ENCODE data around the gene VILL. TPM values are rescaled to one million over a fixed set of nuclear protein-coding genes. Genes with fewer than 3 reads are reported as not detected.

The VILL gene
- total and polyA plus RNA-seq, 10 of the 15 experiments (the other 5 are each of a cell fraction or from before 2014, with no cell fraction given) = 0.15 to 5.4 (median 2.1) TPM; not detected in 1

GRCh38 chr3:37989821-37990480 lies 635 bp upstream of the VILL start (continued):
- TF ChIP-seq RELA (IDR thresholded peaks at IDR 0.05; ENCODE audit: borderline replicate concordance, partially characterized antibody) = no peak
- TF ChIP-seq ZNF217 (IDR thresholded peaks at IDR 0.05) = no peak
- TF ChIP-seq IRF4 (IDR thresholded peaks at IDR 0.05; ENCODE audit: low read depth, low read length) = no peak
- no peak for TF ChIP-seq TCF3 (IDR thresholded peaks at IDR 0.05; ENCODE audit: borderline replicate concordance, insufficient read depth, low read depth, low read length)
- no peak for TF ChIP-seq NR2C2 (IDR thresholded peaks at IDR 0.05; ENCODE audit: borderline replicate concordance, control insufficient read depth, insufficient read length, low read depth)
- TF ChIP-seq ZBTB40 (IDR thresholded peaks at IDR 0.05; ENCODE audit: borderline replicate concordance) = no peak
- no peak for TF ChIP-seq ZSCAN29 (IDR thresholded peaks at IDR 0.05)
- TF ChIP-seq CBX3 (IDR thresholded peaks at IDR 0.05; ENCODE audit: borderline replicate concordance, low read depth) = no peak

DNA sequence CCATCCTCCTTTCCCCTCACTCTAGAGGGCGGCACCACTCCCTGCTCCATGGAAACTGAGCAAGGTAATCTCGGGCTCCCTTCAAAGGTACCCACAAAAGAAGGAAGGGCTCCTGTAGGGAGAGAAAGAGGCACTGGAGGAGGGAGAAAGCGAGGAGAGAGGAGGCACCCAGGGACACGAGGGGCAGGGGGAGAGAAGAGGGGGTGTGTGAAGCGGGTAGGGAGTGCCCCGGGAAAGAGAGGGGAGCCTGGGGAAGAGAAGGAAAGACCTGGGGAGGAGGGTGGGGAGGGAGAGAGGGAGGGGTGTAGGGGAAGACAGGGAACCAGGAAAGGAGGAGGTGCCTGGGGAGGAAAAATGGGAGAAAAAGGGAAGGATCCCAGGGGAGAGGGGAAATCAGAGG lies 523 bp downstream of the VILL start:
- CTCF ChIA-PET = no interaction called here
- ATAC-seq = no peak
- Histone ChIP-seq H3K9me3 (replicated peaks; ENCODE audit: control insufficient read depth, insufficient read depth, low read length) (no peaks in the 10 kb centered on the region), H3K36me3 (ENCODE audit: control insufficient read depth in 2 of 2, insufficient read depth in 2 of 2, low read length in 1 of 2) (no peaks in the 10 kb centered on the region), H2AFZ (ENCODE audit: control insufficient read depth, low read depth, low read length) (no peak overlapping the region), H3K79me2 (ENCODE audit: control insufficient read depth, insufficient read depth, low read length) (no peaks in the 10 kb centered on the region; the same call in 1 of the 2 replicates), H3K27me3 (replicated peaks in 1 of 2; ENCODE audit: control insufficient read depth in 2 of 2, insufficient read depth in 2 of 2, low read length in 1 of 2) (no peaks in the 10 kb centered on the region), H3K4me2 (ENCODE audit: control insufficient read depth, insufficient read depth) (no peak overlapping the region), H3K9ac (ENCODE audit: control insufficient read depth, insufficient read depth, low read length) (no peak overlapping the region), H3K4me3 (no peak overlapping the region), H3K27ac (ENCODE audit: control insufficient read depth, insufficient read depth) (no peak overlapping the region), H3K4me1 (ENCODE audit: control insufficient read depth, insufficient read depth, low read length) (peaks cover 9% of the 10 kb centered on the region), H4K20me1 (ENCODE audit: control insufficient read depth, insufficient read depth) (no peaks in the 10 kb centered on the region)
- BruUV-seq (replicated peaks) = no TSS peak
- RAD21 ChIA-PET (ENCODE audit: unreplicated experiment) = no interaction called here
- SMC1A ChIA-PET (ENCODE audit: uncharacterized antibody, unreplicated experiment) = no interaction called here
- POLR2A ChIA-PET = no interaction called here
- no peak for FAIRE-seq
- no peak for DNase-seq (ENCODE audit: low read depth, low spot score)
- in situ Hi-C loops (cut with MboI) = no loop called here
- WGBS (ENCODE audit: insufficient coverage, insufficient replicate concordance, low lambda C conversion rate, missing lambda C conversion rate) = 16% methylated on average over 4 of the region's 6 CpGs
- intact Hi-C loops (cut with micrococcal nuclease; ENCODE audit: unreplicated experiment) = no loop called here
- TF ChIP-seq BMI1 (IDR thresholded peaks at IDR 0.05; ENCODE audit: borderline replicate concordance) (no peak), TCF3 (IDR thresholded peaks at IDR 0.05; ENCODE audit: borderline replicate concordance, insufficient read depth, low read depth, low read length) (no peak), ZNF384 (IDR thresholded peaks at IDR 0.05; ENCODE audit: borderline replicate concordance, low read depth, low read length) (no peak), MEF2A (IDR thresholded peaks at IDR 0.05; ENCODE audit: insufficient read depth, low read depth, low read length) (no peak), SMAD1 (IDR thresholded peaks at IDR 0.05; ENCODE audit: low read depth, partially characterized antibody) (no peak), BCL3 (IDR thresholded peaks at IDR 0.05; ENCODE audit: borderline replicate concordance, insufficient read depth, low read depth, low read length, poor library complexity, severe bottlenecking) (no peak)
- TF ChIP-seq, protein P1, sequence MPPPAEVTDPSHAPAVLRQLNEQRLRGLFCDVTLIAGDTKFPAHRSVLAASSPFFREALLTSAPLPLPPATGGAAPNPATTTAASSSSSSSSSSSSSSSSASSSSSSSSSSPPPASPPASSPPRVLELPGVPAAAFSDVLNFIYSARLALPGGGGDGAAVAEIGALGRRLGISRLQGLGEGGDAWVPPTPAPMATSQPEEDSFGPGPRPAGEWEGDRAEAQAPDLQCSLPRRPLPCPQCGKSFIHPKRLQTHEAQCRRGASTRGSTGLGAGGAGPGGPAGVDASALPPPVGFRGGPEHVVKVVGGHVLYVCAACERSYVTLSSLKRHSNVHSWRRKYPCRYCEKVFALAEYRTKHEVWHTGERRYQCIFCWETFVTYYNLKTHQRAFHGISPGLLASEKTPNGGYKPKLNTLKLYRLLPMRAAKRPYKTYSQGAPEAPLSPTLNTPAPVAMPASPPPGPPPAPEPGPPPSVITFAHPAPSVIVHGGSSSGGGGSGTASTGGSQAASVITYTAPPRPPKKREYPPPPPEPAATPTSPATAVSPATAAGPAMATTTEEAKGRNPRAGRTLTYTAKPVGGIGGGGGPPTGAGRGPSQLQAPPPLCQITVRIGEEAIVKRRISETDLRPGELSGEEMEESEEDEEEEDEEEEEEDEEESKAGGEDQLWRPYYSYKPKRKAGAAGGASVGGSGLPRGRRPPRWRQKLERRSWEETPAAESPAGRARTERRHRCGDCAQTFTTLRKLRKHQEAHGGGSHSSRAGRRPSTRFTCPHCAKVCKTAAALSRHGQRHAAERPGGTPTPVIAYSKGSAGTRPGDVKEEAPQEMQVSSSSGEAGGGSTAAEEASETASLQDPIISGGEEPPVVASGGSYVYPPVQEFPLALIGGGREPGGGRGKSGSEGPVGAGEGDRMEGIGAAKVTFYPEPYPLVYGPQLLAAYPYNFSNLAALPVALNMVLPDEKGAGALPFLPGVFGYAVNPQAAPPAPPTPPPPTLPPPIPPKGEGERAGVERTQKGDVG (CRISPR knock-in tag; IDR thresholded peaks at IDR 0.05) = no peak
